B cell (primary cell): ENCODE results near the gene VSIG10L2. TPM values are rescaled to one million over a fixed set of nuclear protein-coding genes. Genes with fewer than 3 reads are reported as not detected.

Source experiments
- ATAC-seq: fragments of 200-7000 bp; cut with Tn5 transposase; one replicate; pipeline ENCODE4 v1.10.0; 2021; ENCODE audit warnings: low read depth, mild to moderate bottlenecking, moderate number of reproducible peaks, moderate library complexity
- CTCF ChIA-PET: fragments of 350-600 bp; sonication (Branson Sonifier 250); formaldehyde crosslinking; loops from one replicate; lab custom pipeline; 2021; ENCODE audit warnings: antibody characterized with exemption, inconsistent platforms; lab: Charles Lee
- POLR2A ChIA-PET: fragments of 350-600 bp; sonication (Branson Sonifier 250); formaldehyde crosslinking; loops from one replicate; lab custom pipeline; 2021; ENCODE audit warnings: antibody characterized with exemption; lab: Charles Lee
- DNase-seq: peaks from one replicate; pipeline ENCODE4 v3.0.0; 2013
- H2AFZ ChIP-seq: 2 replicates; pipeline ENCODE4 v1.6.1; 2012; ENCODE audit warnings: mild to moderate bottlenecking, low read depth, low read length; ENCODE audit not compliant: insufficient read depth, poor library complexity, severe bottlenecking
- H3K27ac ChIP-seq, 2 donors: 1 replicate in 1 of 2; 2 replicates in 1 of 2; pipeline ENCODE4 v1.5.1; 2012 to 2013; ENCODE audit warnings: low read length in 2 of 2, mild to moderate bottlenecking in 2 of 2, moderate library complexity in 1 of 2
- H3K27me3 ChIP-seq, 4 experiments: fragments of 200-600 bp in 1 of 4; sonication (generic) in 1 of 4; replicated peaks in 1 of 4; 1 replicate in 2 of 4; 2 replicates in 2 of 4; pipeline versions ENCODE4 v1.6.1 to v1.7.0; 2013 to 2016; ENCODE audit warnings: low read length in 3 of 4, mild to moderate bottlenecking in 2 of 4, mixed read lengths in 1 of 4, moderate library complexity in 1 of 4; ENCODE audit not compliant: insufficient read depth in 4 of 4, control insufficient read depth in 3 of 4; ENCODE audit errors: control extremely low read depth in 1 of 4
- H3K36me3 ChIP-seq, 2 experiments: replicated peaks in 1 of 2; 1 replicate in 1 of 2; 2 replicates in 1 of 2; pipeline versions ENCODE4 v1.6.1 to v1.7.1; 2013; ENCODE audit warnings: low read length in 1 of 2; ENCODE audit not compliant: insufficient read depth in 2 of 2, control insufficient read depth in 1 of 2; ENCODE audit errors: control extremely low read depth in 1 of 2, extremely low read depth in 1 of 2
- H3K4me1 ChIP-seq, 2 donors: fragments of 200-600 bp in 1 of 2; sonication (generic) in 1 of 2; 1 replicate in 1 of 2; 2 replicates in 1 of 2; pipeline versions ENCODE4 v1.5.1 to v1.6.1; 2013 to 2017; ENCODE audit warnings: low read length in 2 of 2; ENCODE audit not compliant: control insufficient read depth in 2 of 2, insufficient read depth in 2 of 2
- H3K4me2 ChIP-seq: replicated peaks from 2 replicates; pipeline ENCODE3; 2012; ENCODE audit warnings: mild to moderate bottlenecking, low read depth, low read length; ENCODE audit not compliant: poor library complexity, severe bottlenecking
- H3K4me3 ChIP-seq, 5 experiments: fragments of 200-600 bp in 1 of 5; sonication (generic) in 1 of 5; 1 replicate in 3 of 5; 2 replicates in 2 of 5; pipeline versions ENCODE4 v1.5.1 to v1.7.0; 2011 to 2016; ENCODE audit warnings: low read length in 4 of 5, mild to moderate bottlenecking in 4 of 5, low read depth in 2 of 5, control low read depth in 1 of 5, moderate library complexity in 1 of 5; ENCODE audit not compliant: insufficient read depth in 1 of 5; ENCODE audit errors: control extremely low read depth in 1 of 5, extremely low read depth in 1 of 5
- H3K79me2 ChIP-seq: fragments of 200-600 bp; sonication (generic); one replicate; pipeline ENCODE4 v1.6.0; 2016; ENCODE audit warnings: low read length; ENCODE audit not compliant: control insufficient read depth, insufficient read depth
- H3K9ac ChIP-seq: fragments of 200-600 bp; sonication (generic); 2 replicates; pipeline ENCODE4 v1.6.1; 2017; ENCODE audit warnings: mild to moderate bottlenecking, low read length, moderate library complexity
- H3K9me3 ChIP-seq, 3 donors: one replicate each; pipeline versions ENCODE4 v1.6.1 to v1.7.1; 2013; ENCODE audit warnings: low read length in 2 of 3; ENCODE audit not compliant: control insufficient read depth in 2 of 3, insufficient read depth in 1 of 3; ENCODE audit errors: control extremely low read depth in 1 of 3
- H4K20me1 ChIP-seq: 2 replicates; pipeline ENCODE4 v1.6.0; 2012; ENCODE audit warnings: mild to moderate bottlenecking, low read length; ENCODE audit not compliant: insufficient read depth, control insufficient read depth, poor library complexity, severe bottlenecking
- H3K27ac Mint-ChIP-seq: one replicate; pipeline ENCODE4 v1.8.0; 2021; ENCODE audit warnings: mixed read lengths
- H3K27me3 Mint-ChIP-seq: one replicate; pipeline ENCODE4 v1.8.0; 2021; ENCODE audit warnings: mixed read lengths
- H3K4me1 Mint-ChIP-seq: one replicate; pipeline ENCODE4 v1.8.0; 2021; ENCODE audit warnings: mixed read lengths
- H3K4me3 Mint-ChIP-seq: one replicate; pipeline ENCODE4 v1.8.0; 2021; ENCODE audit warnings: mixed read lengths
- H3K9me3 Mint-ChIP-seq: one replicate; pipeline ENCODE4 v1.8.0; 2022; ENCODE audit warnings: mixed read lengths; ENCODE audit not compliant: insufficient read depth
- CTCF ChIP-seq: fragments of 200-600 bp; IDR thresholded peaks from one replicate; pipeline ENCODE4 v1.8.0; 2022; ENCODE audit warnings: antibody characterized with exemption, mild to moderate bottlenecking
- EZH2 ChIP-seq: IDR thresholded peaks from 2 replicates; pipeline ENCODE4 v1.6.1; 2012; ENCODE audit warnings: borderline replicate concordance, low read depth, mild to moderate bottlenecking, moderate library complexity, low read length; ENCODE audit not compliant: insufficient read depth, poor library complexity, severe bottlenecking
- WGBS: methylation state at CpG from one replicate; pipeline ENCODE4 v1.1.5; 2013; ENCODE audit warnings: missing lambda C conversion rate; ENCODE audit not compliant: insufficient coverage; 5-methylcytosine and 5-hydroxymethylcytosine counted together
- intact Hi-C: fragments of 100-400 bp; cut with micrococcal nuclease; formaldehyde crosslinking; loops from one replicate; pipeline ENCODE4 v1.10.0; 2022
- polyA plus RNA-seq: library from polyadenylated mRNA; depleted of rRNA; stranded (reverse); fragments of >200 nt; gene quantifications from 2 replicates; pipeline ENCODE4 v1.2.3, GENCODE V29; 2012
- total RNA-seq, 2 donors: library from RNA; stranded (reverse); fragments of 120-200 nt in 1 of 2; gene quantifications; 1 replicate in 1 of 2; 2 replicates in 1 of 2; pipeline versions ENCODE4 v1.2.3 to v1.2.4, GENCODE V29; 2013 to 2022

The VSIG10L2 gene
- total and polyA plus RNA-seq, 2 donors (not counting 1 experiment from before 2014, with no cell fraction given), result not detected

GRCh38 chr11:125975634-125976033, 29.8 kb downstream of the VSIG10L2 start:
- no peak overlapping the region for H3K27ac Mint-ChIP-seq
- no peak overlapping the region for H3K27ac ChIP-seq
- CTCF ChIA-PET, result no interaction called here

GRCh38 chr11:125976156-125976555, 30.3 kb downstream of the VSIG10L2 start:
- Mint-ChIP-seq H3K4me3 (no peak overlapping the region), H3K27ac (no peak overlapping the region), H3K9me3 (no peaks in the 10 kb centered on the region), H3K27me3 (peaks cover 10% of the 10 kb centered on the region), H3K4me1 (no peaks in the 10 kb centered on the region)
- intact Hi-C loops, result no loop called here
- ATAC-seq (no peak), DNase-seq (no peak)
- TF ChIP-seq EZH2 (no peak), CTCF (no peak)
- Histone ChIP-seq H2AFZ (no peak overlapping the region), H3K4me1 (no peaks in the 10 kb centered on the region), H3K79me2 (no peaks in the 10 kb centered on the region), H3K9me3 (no peaks in the 10 kb centered on the region), H3K27ac (no peak overlapping the region), H3K4me3 (no peak overlapping the region), H4K20me1 (no peaks in the 10 kb centered on the region), H3K36me3 (no peaks in the 10 kb centered on the region), H3K9ac (no peak overlapping the region), H3K27me3 (no peaks in the 10 kb centered on the region), H3K4me2 (no peak overlapping the region)
- POLR2A ChIA-PET, result no interaction called here
- CTCF ChIA-PET, result interaction anchor here (0.5 kb wide), 1 partner anchor 90 kb away, joined by 3 read pairs; no protein-coding TSS in a partner anchor

More at GRCh38 chr11:125975634-125976033, 29.8 kb downstream of the VSIG10L2 start:
- DNase-seq (no peak), ATAC-seq (no peak)
- Histone ChIP-seq H3K9me3 (no peaks in the 10 kb centered on the region), H3K4me2 (no peak overlapping the region), H3K79me2 (no peaks in the 10 kb centered on the region), H3K27me3 (no peaks in the 10 kb centered on the region), H3K36me3 (no peaks in the 10 kb centered on the region), H3K9ac (no peak overlapping the region), H3K4me3 (no peak overlapping the region), H4K20me1 (no peaks in the 10 kb centered on the region), H2AFZ (no peak overlapping the region), H3K4me1 (no peaks in the 10 kb centered on the region)
- Mint-ChIP-seq H3K27me3 (peaks cover 12% of the 10 kb centered on the region), H3K9me3 (no peaks in the 10 kb centered on the region), H3K4me1 (no peaks in the 10 kb centered on the region), H3K4me3 (no peak overlapping the region)
- WGBS, result 100% methylated on average over 1 of the region's 6 CpGs
- POLR2A ChIA-PET, result no interaction called here
- no peak for TF ChIP-seq CTCF
- no peak for TF ChIP-seq EZH2
- intact Hi-C loops, result no loop called here
